ENCODE results near the gene CYP26B1.

DNA sequence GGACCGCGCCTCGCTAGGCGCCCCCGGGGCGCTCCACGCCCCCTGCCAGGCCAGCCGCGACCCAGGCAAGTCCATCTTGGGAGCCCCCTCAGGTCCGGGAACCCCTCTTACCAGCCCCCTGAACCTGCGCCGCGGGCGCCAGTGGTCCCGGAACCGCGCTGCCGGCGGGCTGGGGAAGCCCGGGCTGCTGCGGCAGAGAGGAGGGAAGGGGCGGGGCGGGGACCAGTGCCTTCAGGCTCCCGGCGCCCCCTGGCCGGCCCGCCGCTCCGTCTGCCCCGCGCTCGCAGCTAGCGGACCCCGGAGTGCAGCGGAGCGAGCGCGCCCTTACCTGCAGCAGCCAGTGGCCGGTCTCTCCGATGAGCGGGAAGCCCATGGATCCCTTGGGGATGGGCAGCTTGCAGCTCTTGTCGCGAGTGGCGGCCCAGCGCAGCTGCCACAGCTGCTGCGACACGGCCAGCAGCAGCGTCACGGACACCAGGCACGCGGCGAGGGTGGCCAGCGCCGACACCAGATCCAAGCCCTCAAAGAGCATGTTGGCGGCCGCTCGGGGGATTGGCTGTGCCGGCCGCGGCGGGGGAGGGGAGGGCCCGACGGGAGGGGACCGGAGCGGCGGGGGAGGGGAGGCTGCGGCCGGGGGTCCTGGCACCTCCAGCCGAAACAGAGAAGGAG is at the start of gene CYP26B1:
- TF ChIP-seq GATA2 (IDR thresholded peaks at IDR 0.05; ENCODE audit: low read depth, low read length) (no peak), GATA3 (IDR thresholded peaks at IDR 0.05; ENCODE audit: low read depth, low read length) (no peak)
